Adipocyte (in vitro differentiated cells): ENCODE measurements around the gene DERA.
"Not testable (repeated sequence)": the region's sequence is repeated elsewhere in the genome, so short reads cannot be mapped to it uniquely, and the experiment has no call there.

Source experiments
- DNase-seq: peaks from one replicate; pipeline ENCODE4 v3.0.0-alpha.2; 2015; ENCODE audit warnings: low read depth
- H3K27me3 ChIP-seq: replicated peaks from 2 replicates; pipeline ENCODE4 v1.7.0; 2013; ENCODE audit warnings: mild to moderate bottlenecking, low read length, moderate library complexity; ENCODE audit not compliant: control insufficient read depth, insufficient read depth
- H3K36me3 ChIP-seq: 2 replicates; pipeline ENCODE4 v1.7.0; 2013; ENCODE audit warnings: low read length, mild to moderate bottlenecking, moderate library complexity; ENCODE audit not compliant: control insufficient read depth, insufficient read depth, severe bottlenecking
- H3K4me1 ChIP-seq: 2 replicates; pipeline ENCODE4 v1.7.0; 2013; ENCODE audit warnings: mild to moderate bottlenecking, low read length, moderate library complexity; ENCODE audit not compliant: control insufficient read depth, insufficient read depth
- H3K4me3 ChIP-seq: 2 replicates; pipeline ENCODE4 v1.7.0; 2013; ENCODE audit warnings: mild to moderate bottlenecking, low read length, moderate library complexity
- H3K9ac ChIP-seq: 2 replicates; pipeline ENCODE4 v1.7.0; 2013; ENCODE audit warnings: mild to moderate bottlenecking, low read length, moderate library complexity
- H3K9me3 ChIP-seq: 2 replicates; pipeline ENCODE4 v1.7.0; 2013; ENCODE audit warnings: mild to moderate bottlenecking, low read length, moderate library complexity; ENCODE audit not compliant: control insufficient read depth

Gene DERA

GRCh38 chr12:15936751-15937150, 25.6 kb downstream of the DERA start:
- H3K4me3 ChIP-seq: no peak overlapping the region
- H3K4me1 ChIP-seq: peaks cover 3% of the 10 kb centered on the region
- H3K27me3 ChIP-seq: no peaks in the 10 kb centered on the region
- H3K9ac ChIP-seq: no peak overlapping the region
- peaks cover 6% of the 10 kb centered on the region for H3K9me3 ChIP-seq
- no peaks in the 10 kb centered on the region for H3K36me3 ChIP-seq
- DNase-seq: no peak

DNA sequence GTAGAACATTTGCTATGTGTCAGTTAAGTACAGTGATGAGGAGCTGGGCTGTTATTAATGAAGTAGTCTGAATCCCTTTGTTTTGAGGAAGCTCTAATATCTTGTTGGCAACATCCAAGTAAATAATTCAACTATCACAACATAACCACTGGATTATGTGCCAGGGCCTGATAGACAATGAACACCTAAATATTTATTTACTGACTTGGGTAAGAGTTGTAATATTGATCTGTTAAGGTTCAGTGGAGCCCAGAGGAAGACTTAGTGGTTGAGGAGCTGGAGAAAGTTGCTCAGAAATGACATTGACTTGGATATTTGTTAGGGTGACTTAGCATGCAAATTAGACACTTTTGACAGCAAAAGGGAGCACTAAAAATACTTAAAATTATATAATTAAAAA, 26.8 kb downstream of the DERA start:
- peaks cover 6% of the 10 kb centered on the region for H3K9me3 ChIP-seq
- H3K9ac ChIP-seq: no peak overlapping the region
- H3K27me3 ChIP-seq: no peaks in the 10 kb centered on the region
- no peaks in the 10 kb centered on the region for H3K4me1 ChIP-seq
- no peak overlapping the region for H3K4me3 ChIP-seq
- no peaks in the 10 kb centered on the region for H3K36me3 ChIP-seq
- no peak for DNase-seq

DNA sequence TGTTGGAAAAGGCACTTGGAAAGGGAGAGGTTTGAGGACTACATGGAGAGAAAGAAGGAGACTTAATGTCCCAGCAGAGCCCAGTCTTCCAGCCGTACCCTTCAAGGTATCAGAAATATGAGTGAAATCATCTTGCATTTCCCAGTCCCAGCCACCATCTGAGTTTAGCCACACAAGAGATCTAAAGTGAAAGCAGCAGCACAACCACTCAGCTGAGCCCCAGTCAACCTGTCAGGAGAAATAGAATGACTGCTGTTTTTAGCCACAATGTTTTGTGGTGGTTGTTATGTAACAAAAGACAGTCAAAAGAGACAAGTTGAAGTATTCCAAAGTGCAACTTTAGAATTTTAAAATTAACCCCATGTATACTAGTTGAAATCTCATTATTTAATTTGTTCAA, 28.0 kb downstream of the DERA start:
- DNase-seq: no peak
- Histone ChIP-seq H3K9me3 (peaks cover 6% of the 10 kb centered on the region), H3K4me1 (no peaks in the 10 kb centered on the region), H3K4me3 (no peak overlapping the region), H3K27me3 (no peaks in the 10 kb centered on the region), H3K9ac (no peak overlapping the region), H3K36me3 (no peaks in the 10 kb centered on the region)

DNA sequence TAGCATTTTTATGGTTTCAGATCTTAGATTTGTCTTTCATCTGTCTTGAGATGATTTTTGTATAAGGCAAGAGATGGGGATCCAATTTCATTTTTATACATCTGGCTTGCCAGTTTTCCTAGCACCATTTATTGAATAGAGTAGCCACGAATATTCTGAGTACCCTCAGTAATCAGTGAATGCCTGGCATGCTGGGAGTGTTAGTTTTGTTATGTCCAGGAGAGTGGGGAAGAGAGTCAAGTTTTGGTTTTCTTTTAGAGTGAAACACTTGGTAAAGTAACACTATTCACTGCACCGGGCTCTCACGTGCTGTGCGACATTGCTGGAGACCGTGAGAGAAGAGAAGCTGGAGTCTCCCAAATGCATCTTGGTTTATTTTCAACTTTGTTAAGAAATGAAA, 31.3 kb downstream of the DERA start:
- Histone ChIP-seq H3K36me3 (no peaks in the 10 kb centered on the region), H3K27me3 (no peaks in the 10 kb centered on the region), H3K4me3 (no peak overlapping the region), H3K4me1 (no peaks in the 10 kb centered on the region), H3K9ac (no peak overlapping the region), H3K9me3 (peaks cover 6% of the 10 kb centered on the region)
- no peak for DNase-seq

GRCh38 chr12:15943519-15943918, 32.4 kb downstream of the DERA start:
- not testable (repeated sequence) for H3K4me1 ChIP-seq, H3K9ac ChIP-seq, DNase-seq, H3K27me3 ChIP-seq, H3K4me3 ChIP-seq, H3K9me3 ChIP-seq, H3K36me3 ChIP-seq

DNA sequence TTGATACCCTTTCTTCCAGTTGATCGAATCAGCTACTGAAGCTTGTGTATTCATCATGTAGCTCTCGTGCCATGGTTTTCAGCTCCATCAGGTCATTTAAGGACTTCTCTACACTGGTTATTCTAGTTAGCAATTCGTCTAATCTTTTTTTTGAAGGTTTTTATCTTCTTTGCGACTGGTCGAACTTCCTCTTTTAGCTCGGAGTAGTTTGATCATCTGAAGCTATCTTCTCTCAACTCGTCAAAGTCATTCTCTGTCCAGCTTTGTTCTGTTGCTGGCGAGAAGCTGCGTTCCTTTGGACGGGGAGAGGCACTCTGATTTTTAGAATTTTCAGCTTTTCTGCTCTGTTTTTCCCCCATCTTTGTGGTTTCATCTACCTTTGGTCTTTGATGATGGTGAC, 37.3 kb downstream of the DERA start:
- H3K27me3 ChIP-seq, H3K4me3 ChIP-seq, H3K9me3 ChIP-seq, H3K36me3 ChIP-seq, H3K9ac ChIP-seq, H3K4me1 ChIP-seq, DNase-seq: not testable (repeated sequence)

GRCh38 chr12:15955281-15955680, 44.1 kb downstream of the DERA start:
- H3K4me1 ChIP-seq: no peaks in the 10 kb centered on the region
- no peaks in the 10 kb centered on the region for H3K9me3 ChIP-seq
- DNase-seq: no peak
- H3K36me3 ChIP-seq: peaks cover 18% of the 10 kb centered on the region
- no peak overlapping the region for H3K9ac ChIP-seq
- no peak overlapping the region for H3K4me3 ChIP-seq
- no peaks in the 10 kb centered on the region for H3K27me3 ChIP-seq

DNA sequence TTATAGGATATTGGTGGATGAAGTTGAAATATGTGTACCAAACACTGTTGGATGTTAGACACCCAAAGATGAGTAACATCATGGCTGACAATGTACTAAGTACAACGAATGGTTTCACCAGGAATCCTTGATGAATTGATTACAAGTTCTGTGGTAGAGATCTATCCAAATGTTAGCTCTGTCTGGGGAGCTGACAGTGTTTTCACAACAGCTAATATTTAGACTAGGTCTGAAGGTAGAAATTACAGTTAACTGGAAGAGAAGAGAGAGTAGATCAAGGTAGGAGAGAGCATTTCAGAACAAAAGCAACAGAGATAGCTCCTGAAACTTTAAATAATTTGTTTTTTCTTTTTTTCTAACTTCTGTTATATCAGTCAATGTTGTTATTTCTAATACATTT, 44.9 kb downstream of the DERA start:
- H3K4me3 ChIP-seq: no peak overlapping the region
- no peaks in the 10 kb centered on the region for H3K9me3 ChIP-seq
- H3K9ac ChIP-seq: no peak overlapping the region
- no peak for DNase-seq
- H3K27me3 ChIP-seq: no peaks in the 10 kb centered on the region
- H3K36me3 ChIP-seq: peaks cover 23% of the 10 kb centered on the region
- no peaks in the 10 kb centered on the region for H3K4me1 ChIP-seq

GRCh38 chr12:15956413-15957185, 45.5 kb downstream of the DERA start:
- no peak for DNase-seq
- no peaks in the 10 kb centered on the region for H3K27me3 ChIP-seq
- H3K9ac ChIP-seq: no peak overlapping the region
- H3K36me3 ChIP-seq: peaks cover 25% of the 10 kb centered on the region
- no peaks in the 10 kb centered on the region for H3K4me1 ChIP-seq
- no peak overlapping the region for H3K4me3 ChIP-seq
- no peaks in the 10 kb centered on the region for H3K9me3 ChIP-seq

DNA sequence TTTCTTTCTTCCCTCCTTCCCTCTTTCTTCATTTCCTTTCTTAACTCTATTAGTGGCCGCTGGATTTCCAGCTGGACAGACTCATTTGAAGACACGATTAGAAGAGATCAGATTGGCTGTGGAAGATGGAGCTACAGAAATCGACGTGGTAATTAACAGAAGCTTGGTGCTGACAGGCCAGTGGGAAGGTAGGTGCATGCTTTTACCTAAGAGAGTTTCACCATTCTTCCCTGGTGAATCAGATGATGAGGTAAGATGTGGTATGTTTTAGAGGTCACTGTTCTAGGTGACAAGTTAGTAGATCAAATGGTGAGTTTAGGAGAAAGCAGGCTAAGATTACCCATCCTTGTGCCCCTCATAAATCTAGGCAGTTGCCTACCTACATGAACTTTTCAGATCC, 51.6 kb downstream of the DERA start:
- peaks cover 53% of the 10 kb centered on the region for H3K36me3 ChIP-seq
- H3K27me3 ChIP-seq: no peaks in the 10 kb centered on the region
- no peaks in the 10 kb centered on the region for H3K9me3 ChIP-seq
- H3K9ac ChIP-seq: no peak overlapping the region
- peaks cover 7% of the 10 kb centered on the region for H3K4me1 ChIP-seq
- no peak for DNase-seq
- H3K4me3 ChIP-seq: no peak overlapping the region

DNA sequence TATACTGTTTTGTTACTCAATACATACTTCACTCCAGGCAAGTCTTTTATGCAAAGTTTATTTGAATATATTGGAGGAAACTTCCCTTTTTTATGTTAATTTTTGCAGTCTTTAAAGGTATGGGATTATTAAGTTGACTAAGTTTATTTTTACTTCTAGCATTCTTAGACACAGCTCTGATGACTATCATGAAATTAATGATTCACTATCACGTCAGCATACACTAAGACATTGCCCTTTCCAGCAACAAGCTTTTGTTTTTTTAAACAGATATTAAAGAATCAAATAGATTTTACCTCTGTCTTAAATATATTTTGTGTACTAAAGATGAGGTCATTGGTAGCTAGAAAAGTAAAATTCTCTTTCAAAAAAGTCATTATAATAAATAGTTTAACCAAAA, 52.1 kb downstream of the DERA start:
- H3K27me3 ChIP-seq: no peaks in the 10 kb centered on the region
- H3K36me3 ChIP-seq: peaks cover 48% of the 10 kb centered on the region
- H3K9me3 ChIP-seq: no peaks in the 10 kb centered on the region
- H3K4me3 ChIP-seq: no peak overlapping the region
- H3K9ac ChIP-seq: no peak overlapping the region
- peak; percentile 33 for DNase-seq
- peaks cover 7% of the 10 kb centered on the region for H3K4me1 ChIP-seq

DNA sequence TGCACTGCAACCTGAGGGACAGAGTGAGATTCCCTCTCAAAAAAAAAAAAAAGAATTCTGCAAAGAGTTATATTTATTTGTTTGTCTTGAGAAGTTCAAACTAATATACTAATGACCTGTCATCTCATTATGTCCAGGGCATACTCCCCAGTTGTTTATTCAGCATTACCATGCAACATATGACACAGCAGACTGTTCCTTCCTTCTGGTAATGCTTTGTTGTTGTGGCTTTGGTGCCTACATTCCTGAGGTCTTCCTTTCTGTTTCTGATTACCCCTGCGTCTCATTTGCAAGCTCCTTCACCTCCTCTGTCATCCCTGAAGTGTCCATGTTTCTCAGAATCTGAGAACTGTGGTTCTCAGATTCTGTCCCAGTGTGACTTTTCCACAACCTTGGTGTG, 55.3 kb downstream of the DERA start:
- peaks cover 7% of the 10 kb centered on the region for H3K4me1 ChIP-seq
- H3K27me3 ChIP-seq: no peaks in the 10 kb centered on the region
- no peak overlapping the region for H3K9ac ChIP-seq
- DNase-seq: peak; percentile 43
- H3K4me3 ChIP-seq: no peak overlapping the region
- no peaks in the 10 kb centered on the region for H3K9me3 ChIP-seq
- H3K36me3 ChIP-seq: peaks cover 43% of the 10 kb centered on the region
